NOMO-1 treated with dmso at 0.1 percent for 144 hours (cell line): Measurements from ENCODE around the gene PRG2.
"Not testable (repeated sequence)": the region's sequence is repeated elsewhere in the genome, so short reads cannot be mapped to it uniquely, and the experiment has no call there.

Experiments used
- DNase-seq: peaks from one replicate; lab custom pipeline; 2025; ENCODE audit not compliant: unreplicated experiment; lab: John Stamatoyannopoulos, UW

PRG2 gene

GRCh38 chr11:57348636-57349313, 41.7 kb downstream of the PRG2 start:
- no peak for DNase-seq

- no peak for DNase-seq
Measured at GRCh38 chr11:57348052-57348451, 42.4 kb downstream of the PRG2 start.

DNA sequence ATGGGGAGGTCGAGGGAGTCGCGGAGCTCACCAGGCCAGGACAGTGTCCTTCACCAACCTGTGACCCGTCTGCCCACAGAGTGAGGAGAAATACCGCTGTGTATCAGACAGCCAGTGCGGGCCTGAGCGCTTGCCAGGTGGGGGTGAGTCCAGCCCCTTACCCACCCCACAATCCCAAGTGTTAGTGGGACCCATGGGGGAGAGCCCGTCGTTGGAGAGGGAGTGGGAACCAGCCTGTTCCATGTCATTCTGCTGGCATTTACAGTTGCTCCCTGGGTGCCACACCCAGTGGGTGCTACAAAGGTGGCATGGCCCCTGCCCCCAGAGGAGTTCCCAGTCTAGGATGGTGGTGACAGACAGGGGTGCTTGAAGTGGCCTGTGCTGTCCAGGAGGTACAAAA, 43.1 kb downstream of the PRG2 start:
- no peak for DNase-seq

DNA sequence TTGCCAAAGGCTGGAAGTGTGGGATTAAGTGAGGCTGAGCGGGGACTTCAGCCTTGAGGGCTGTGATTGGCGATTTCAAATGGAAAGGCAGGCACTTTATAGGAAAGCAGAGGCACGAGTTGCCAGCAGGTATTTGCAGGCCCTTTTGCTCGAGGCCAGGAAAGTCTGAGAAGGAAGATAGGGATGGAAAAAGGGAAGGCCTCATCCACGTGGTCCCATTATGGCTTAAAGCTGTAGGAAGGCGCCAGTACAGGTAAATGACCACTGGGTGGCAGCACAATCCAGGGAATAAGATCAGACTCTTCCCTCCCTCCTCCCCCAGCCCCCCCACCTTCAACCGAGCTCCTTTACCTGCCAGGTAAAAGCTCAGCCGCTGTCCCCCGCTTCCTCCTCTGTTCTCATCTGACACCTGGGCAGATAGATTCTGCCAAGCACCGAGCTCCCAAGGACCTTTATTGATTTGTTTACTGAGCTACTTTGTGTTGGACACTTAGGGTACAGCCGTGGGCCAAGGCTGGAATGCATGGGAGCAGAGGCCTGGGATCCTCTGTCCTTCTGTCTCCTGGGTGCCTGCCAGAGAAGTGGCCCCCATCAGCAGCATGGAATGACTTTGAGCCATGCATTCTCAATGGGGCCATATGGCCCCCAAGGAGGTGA, 44.8 kb downstream of the PRG2 start:
- no peak for DNase-seq

DNA sequence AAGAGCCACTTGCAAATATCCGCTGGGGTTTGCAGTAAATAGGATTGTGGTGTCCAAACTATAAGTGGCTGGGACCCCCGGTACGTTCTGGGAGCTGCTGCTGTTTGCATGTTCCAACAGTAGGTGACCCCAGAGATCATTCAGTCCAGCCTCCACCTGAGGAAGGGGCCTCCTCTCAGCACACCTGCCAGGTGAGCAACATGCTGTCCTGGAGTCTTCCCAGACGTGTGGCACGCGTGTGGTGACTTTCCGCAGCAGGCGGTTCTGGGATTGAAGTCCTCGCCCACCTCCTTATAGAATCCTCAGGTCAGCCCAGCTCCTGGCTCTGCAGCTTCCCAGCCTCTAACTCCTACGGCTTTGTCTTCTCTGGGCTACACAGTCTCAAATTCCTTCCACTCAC, 45.6 kb downstream of the PRG2 start:
- DNase-seq, result no peak

DNA sequence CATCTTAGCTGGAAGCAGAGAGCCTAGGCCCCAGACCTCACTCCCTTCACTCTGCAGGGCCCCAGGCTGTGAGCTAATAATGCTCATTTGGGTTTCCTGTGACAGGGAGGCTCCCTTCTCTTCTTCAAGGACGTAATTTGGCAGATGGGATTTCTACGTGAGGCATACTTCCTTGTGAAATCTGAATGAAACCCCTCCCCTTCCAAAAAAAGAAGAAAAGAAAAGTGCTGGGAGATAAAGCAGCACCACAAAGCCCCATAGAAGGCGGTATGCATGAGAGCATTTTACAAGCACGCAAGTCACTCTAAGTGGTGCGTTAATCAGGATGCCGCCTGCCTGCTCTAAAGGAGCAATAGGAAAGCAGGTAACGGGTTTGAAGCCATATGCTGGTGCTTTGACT, 46.6 kb downstream of the PRG2 start:
- DNase-seq, result peak; percentile 48

DNA sequence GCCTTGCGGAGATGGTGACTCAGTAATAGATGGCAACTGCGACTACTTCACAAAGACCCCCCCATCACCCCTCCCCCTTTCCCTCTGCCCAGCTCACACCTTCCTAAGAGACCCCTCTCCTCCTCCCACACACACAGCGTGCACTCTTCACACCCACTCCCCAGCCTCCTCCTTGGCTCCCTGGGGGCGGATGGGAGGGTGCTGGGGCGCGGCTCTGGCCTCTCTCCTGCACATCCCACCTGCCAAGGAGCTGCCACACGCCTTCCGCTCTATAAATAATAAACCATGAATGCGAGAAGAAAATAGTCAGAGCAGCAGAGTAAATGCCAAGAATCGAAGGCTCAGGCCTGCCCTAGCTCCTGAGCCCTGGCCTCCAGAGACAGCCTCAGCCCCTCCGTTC, 47.7 kb downstream of the PRG2 start:
- no peak for DNase-seq

DNA sequence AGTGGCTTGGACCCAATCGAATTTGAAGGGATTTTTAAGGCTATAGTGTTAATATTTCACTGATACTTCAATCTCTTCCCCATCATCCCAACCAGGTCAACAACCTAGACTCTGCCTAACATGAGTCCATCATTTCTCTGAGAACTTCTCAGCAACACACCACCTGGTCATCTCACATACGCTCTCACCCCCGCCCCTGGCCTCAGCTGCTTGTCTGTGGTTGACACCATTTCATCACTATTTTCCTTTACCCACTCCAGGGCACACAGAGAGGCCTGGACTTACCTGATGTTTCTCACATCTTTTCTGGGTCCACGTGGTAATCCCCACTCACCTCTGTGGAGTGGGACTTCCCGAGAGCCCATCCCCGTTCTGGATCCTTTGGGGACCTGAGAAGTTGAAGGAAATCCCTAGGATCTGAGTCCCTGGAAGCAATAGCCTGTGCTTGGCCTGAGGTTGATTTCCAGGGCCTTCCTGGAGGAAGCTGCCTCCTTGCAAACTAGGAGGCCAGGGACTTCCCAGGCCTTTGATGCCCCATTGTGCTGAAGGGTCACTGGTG, 49.1 kb downstream of the PRG2 start:
- DNase-seq, result no peak

GRCh38 chr11:57340039-57340615, 50.3 kb downstream of the PRG2 start:
- no peak for DNase-seq

DNA sequence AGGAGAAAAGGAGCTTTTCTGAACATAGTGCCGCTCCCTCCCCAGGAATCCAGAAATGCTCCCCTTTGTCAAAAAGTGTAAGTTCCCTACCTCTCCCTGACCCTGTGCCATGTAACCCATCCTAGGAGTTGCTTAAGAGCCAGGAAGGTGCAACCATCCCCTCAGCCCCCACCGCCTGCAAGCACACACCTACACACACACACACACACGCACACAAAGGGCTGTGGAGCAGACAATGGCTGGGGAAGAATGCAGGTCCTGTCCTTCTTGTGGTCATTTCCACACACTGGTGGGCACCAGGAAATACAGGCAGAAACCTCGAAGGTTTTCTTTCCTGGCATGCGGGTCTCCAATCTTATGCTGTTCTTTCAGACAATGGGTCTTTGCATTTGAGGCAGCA, 51.1 kb downstream of the PRG2 start:
- DNase-seq, result no peak

- no peak for DNase-seq
Measured at GRCh38 chr11:57338142-57338541, 52.3 kb downstream of the PRG2 start, which contains the start of gene P2RX3. Gene P2RX3 (plus strand): TSS chr11:57338352. CDS start chr11:57338551, 199 bp downstream.

DNA sequence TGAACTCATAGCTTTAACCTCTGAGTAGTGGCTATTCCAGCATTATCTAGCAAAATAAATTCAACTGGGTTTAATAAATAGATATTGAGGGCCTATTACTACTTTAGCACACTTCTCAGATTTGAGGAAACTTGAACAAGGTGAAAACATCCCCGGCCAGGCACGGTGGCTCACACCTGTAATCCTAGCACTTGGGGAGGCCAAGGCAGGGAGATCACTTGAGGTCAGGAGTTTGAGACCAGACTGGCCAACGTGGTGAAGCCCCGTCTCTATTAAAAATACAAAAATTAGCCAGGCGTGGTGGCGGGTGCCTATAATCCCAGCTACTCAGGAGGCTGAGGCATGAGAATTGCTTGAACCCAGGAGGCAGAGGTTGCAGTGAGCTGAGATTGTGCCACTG, 53.6 kb downstream of the PRG2 start:
- not testable (repeated sequence) for DNase-seq
